Posterior vena cava (tissue), 2 donors: ENCODE data around the gene PARP11. TPM values are rescaled to one million over a fixed set of nuclear protein-coding genes. Genes with fewer than 3 reads are reported as not detected.

Experiments
- DNase-seq: peaks from one replicate; pipeline ENCODE4 v3.0.0-alpha.2; 2020; ENCODE audit warnings: low spot score
- intact Hi-C, 2 donors: fragments of 100-400 bp; cut with DNase I; formaldehyde crosslinking; loops; one replicate each; pipeline versions ENCODE4 v1.14.1 to v1.14.2; 2022 to 2023
- total RNA-seq, 2 donors: library from RNA; stranded (reverse); fragmentation: NEBNext Ultra II Directional; extraction: Animal tissue kit (Norgen Biotek cat#: 25700); gene quantifications; one replicate each; pipeline ENCODE4 v1.2.1, GENCODE V29; 2021
- donor health status: DM: yes; HTN: yes; CAD: no.
- donor health status: DM: yes; HTN: yes; CAD: no.

The PARP11 gene
- total RNA-seq, 2 donors from 2014 or later: 10.0 to 10.4 TPM

DNA sequence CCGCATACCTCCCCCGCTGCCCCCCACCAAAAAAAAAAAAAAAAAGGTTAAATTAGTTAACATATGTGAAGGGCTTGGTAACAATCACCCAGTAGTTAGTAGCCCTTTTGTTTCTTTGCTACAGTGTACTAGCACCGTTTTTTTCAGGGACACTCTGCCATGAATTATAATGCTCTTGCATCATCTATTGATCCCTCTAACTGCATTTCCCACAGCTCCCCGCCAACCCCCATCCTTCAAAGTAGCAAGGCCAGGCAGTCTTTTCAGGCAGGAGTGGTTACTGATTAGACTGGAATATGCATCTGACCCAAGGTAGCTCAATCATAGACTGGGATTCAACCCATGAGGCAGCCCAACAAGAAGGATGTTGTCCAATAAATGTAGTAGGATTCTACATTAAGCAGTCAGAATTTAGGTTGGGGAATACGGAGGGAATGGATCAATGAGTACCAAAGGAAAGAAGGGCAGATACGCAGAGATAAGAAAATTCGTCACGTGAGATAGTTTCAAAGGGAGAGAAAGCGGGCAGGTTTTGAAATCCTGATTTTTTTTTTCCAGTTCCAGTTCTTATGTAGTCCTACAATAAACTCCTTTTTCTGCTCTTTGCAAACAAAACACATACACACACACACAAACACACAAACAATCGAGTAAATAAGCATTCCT, 80.4 kb downstream of the PARP11 start:
- intact Hi-C loops: no loop called here
- no peak for DNase-seq

DNA sequence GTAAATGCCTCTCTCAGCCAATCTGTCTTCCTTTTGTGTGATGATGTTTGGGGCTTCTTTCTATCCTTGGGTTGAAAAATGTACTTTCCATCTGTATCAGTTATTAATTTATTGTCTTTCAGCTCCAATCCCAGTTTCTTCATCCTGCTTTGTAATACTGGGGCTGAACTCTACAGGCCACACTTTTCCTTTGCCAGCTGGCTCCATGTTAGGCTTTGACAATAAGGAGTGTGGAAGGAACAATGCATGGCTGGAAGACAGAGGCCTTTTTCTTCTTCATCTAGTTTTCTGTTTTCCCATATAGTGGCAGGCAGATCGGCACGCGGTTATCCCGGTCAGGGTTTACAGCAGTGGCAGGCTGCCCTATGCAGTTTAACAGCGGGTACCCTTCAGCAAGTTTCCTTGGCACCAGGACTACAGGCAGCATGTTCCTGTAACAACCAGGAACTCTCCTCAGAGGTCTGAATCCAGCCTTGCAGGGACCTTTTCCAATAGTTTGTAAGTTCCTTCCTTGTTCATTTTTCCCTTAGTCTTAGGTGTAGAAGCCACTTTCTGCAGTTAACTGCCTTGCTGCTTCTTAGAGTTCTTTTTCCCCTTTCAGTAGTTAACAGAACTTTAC, 81.8 kb downstream of the PARP11 start:
- intact Hi-C loops: no loop called here

DNA sequence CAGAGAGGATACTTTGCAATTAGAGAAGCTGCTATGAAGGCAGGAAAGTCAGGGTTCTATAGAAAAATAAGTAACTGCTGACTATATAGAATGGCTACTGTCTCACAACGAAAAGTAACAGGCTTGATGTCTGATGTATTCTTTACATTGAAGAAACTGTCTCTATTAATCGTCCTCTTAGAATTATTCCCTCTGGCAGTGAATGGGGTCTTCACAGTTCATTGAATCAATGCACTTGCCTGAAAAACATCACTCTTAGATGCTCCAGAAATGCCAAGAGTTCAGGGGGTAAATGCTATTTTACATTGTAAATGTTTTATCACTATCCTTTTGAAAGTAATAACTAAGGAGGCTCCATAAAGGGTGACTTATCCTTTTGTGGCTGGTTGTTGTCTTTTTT, 82.6 kb downstream of the PARP11 start:
- intact Hi-C loops: no loop called here
- no peak for DNase-seq

More for the DNA sequence above, 81.8 kb downstream of the PARP11 start:
- no peak for DNase-seq

DNA sequence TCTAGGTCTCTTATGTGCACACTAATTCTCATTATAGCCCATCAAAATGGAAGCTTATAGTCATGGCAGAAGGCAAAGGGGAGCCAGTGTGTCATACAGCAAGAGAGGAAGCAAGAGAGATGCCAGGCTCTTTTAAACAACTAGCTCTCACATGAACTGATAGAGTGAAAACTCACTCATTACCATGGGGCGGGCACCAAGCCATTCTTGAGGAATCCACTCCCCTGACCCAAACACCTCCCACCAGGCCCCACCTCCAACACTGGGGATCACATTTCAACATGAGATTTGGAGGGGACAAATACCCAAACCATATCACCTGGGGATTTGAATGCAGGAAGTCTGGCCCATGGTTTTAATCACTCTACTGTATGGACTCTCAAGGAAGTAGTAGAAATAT, 83.4 kb downstream of the PARP11 start:
- no peak for DNase-seq
- intact Hi-C loops: no loop called here

DNA sequence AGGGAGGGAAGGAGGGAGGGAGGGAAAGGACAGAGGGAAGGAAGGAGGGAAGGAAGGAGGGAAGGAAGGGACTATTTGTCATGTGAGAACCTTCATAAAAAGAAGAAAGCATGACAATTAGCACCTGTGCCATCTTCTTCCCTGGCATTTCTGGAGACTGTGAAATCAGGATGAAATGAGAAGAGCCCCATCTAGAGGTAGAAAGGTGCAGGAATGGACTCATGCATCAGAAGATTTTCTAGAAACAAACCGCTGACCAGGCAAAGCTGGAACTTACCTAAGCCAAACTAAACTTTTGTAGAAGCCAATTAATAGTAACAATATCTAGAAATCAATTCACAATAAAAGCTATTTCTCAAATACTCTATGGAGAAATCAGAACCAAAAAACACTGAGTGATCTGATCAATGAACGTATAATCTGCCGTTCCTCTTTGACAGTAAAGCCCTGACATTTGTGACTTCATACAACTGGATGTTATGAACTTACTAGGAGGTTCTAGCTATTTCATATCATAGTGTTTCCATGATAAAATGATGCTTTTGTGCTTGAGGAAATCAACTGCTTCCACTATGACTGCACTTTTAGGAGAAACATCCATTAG, 95.9 kb downstream of the PARP11 start:
- DNase-seq: no peak
- intact Hi-C loops: loop anchor here in 1 of 2 donors (10.0 kb wide), 1 partner anchor 473 kb away; no protein-coding TSS in a partner anchor

DNA sequence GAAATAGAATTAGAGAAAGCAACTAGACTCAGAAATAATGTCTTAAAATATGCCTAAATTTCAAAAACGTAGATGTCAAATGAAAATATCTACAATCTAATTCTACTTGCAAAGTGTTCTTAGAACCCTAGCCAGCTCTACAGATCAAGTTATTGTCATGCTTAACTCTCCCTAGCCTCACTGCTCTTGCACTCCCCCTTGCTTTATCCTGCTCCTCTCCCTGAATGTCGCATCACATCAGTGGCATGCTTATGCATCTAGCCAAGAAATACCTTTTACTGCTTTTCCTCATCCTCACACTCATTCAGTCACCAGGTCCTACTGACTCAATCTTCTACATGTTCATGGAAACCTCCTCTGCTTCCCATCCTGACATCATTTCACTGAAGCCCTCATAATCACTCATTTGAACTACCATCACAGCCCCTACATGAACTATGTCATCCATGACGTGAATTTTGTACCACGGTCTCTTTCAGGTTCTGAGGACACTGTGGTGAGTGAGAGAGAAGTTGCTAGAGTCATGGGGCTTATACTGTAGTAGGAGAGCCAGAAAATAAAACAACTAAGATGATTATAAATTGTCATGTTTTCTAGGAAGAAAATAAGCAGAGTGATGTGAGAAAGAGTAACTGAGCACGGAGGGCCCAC, 97.7 kb downstream of the PARP11 start:
- intact Hi-C loops: loop anchor here in 1 of 2 donors (10.0 kb wide), 1 partner anchor 471 kb away; no protein-coding TSS in a partner anchor
- no peak for DNase-seq

DNA sequence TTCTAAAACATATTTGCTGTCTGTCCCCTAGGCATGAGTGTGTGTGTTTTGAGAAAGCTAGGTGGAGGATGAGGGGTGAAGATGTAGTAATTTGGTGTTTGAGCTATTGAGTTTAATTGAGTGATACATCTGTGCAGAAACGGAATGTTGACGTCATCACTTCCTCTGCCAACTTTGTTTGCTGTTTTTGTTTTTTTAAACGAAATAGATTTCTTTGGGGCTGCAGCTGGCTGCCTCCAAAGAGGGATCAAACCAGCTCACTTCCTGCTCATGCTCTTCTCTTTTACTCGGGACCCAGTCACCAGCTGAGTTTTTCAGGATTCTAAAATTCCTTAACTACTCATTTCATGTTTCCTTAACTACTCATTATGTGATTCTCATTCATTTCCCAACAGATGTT, 100.8 kb downstream of the PARP11 start:
- intact Hi-C loops: loop anchor here in 1 of 2 donors (10.0 kb wide), 1 partner anchor 468 kb away; no protein-coding TSS in a partner anchor
- DNase-seq: no peak

DNA sequence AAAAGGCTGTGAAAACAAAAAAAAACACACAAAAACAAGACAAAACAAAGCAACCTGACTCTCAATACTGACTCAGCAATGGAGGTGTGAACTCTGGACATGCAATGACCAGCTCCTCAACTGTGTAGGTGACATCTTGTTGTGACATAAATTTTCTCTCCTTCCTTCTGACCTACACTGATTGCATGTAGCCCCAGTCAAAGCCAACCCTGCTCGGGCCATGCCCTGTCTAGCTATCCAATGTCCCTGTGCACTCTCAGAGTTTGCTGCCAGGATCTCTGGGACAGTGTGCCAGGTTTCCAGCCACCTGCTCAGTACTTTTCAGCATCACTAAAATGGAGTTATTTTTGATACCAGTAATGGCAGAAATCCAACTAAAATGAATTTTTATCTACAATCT, 101.3 kb downstream of the PARP11 start:
- intact Hi-C loops: loop anchor here in 1 of 2 donors (10.0 kb wide), 1 partner anchor 467 kb away; no protein-coding TSS in a partner anchor
- DNase-seq: no peak

DNA sequence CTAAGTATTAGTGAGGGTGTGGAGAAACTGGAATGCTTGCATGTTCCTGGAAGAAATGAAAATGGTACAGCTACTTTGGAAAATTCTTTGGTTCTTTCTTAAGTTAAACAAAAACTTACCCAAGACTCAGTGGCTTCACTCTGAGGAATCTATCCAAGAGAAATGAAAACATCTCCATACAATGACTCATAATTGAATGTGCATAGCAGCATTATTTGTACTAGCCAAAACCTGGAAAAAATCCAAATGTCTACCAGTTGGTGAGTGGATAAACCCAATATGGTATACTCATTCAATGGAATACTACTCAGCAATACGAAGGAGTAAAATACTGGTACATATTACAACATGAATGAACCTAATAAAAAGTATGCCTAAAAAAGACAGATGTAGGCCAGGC, 102.3 kb downstream of the PARP11 start:
- intact Hi-C loops: loop anchor here in 1 of 2 donors (10.0 kb wide), 1 partner anchor 466 kb away; no protein-coding TSS in a partner anchor
- no peak for DNase-seq

DNA sequence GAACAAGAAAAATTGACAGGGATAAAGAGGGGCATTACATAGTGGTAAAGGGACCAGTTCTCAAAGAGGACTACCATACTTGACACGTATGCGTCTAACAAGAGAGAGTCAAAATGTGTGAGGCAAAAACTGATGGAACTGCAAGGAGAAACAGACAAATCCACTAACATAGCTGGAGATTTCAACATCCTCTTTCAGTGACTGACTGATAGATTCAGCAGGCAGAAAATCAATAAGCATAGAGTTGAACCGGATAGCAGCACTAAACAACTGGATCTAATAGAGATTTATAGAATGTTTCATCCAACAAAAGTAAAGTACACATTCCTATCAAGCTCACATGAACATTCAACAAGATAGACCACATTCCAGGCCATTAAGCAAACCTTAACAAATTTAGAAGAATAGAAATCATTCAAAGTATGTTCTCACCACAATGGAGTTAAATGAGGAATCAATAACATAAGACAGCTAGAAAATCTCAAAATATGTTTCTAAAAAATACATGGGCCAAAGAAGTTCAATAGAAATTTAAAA, 104.2 kb downstream of the PARP11 start:
- intact Hi-C loops: no loop called here

DNA sequence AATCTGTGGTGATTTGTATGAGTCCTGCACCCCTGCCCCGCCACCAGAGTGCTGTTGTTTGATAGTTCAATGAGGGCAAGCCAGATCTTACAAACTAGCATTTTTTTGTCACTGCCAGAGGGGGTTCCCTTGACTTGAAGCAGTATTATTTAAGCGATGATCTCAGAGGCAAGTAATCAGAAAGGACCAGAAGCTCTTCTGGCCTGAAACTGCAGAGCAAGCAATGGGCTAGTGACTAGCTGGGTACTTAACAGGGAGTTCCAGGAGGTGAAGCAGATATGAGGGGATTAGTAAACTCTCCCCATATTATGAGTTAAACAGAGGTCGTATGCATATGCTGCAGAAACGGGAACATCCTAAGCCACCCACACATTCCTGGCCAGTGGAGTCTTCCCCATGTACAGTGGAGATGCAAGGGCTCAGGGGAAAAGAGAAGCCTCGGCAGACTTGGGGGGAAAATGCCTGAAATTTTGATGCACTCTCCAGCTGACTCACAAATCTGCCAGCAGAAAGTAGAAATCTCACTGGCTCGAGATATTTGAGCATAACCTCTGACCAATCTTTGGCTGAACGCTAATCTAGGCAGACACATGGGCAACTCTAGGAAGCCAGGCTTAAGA, 112.0 kb downstream of the PARP11 start:
- no peak for DNase-seq
- intact Hi-C loops: no loop called here

More for the DNA sequence above, 104.2 kb downstream of the PARP11 start:
- no peak for DNase-seq

DNA sequence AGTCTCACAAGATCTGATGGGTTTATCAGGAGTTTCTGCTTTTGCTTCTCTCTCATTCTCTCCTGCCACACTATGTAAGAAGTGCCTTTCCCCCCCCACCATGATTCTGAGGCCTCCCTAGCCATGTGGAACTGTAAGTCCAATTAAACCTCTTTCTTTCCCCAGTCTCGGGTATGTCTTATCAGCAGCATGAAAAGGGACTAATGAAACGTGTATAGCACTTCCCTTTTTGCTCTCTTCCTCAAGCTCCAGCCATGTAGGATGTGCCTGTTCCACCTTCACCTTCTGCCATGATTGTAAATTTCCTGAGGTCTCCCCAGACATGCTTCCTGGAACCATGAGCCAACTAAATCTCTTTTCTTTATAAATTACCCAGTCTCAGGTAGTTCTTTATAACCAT, 113.3 kb downstream of the PARP11 start:
- no peak for DNase-seq
- intact Hi-C loops: loop anchor here in 1 of 2 donors (10.0 kb wide), 1 partner anchor 105 kb away; no protein-coding TSS in a partner anchor

Other genes with a start within 250 kb of the PARP11 start
- 1 to 10 TPM; 3.7 to 5.1 TPM for gene CRACR2A, start 120.3 kb downstream of the PARP11 start, total RNA-seq